Endothelial cell of umbilical vein (primary cell): ENCODE data around the gene OR1F1. TPM values are rescaled to one million over a fixed set of nuclear protein-coding genes. Genes with fewer than 3 reads are reported as not detected.

Experiments
- BruUV-seq: library from RNA; stranded (reverse); fragments of 400-500 nt; replicated peaks from 2 replicates; lab custom pipeline; 2021; lab: Mats Ljungman, UMichigan
- CTCF ChIA-PET: fragments of 300-600, 350-600 bp; sonication (Branson Sonifier 250); formaldehyde crosslinking; loops from one replicate; lab custom pipeline; 2021; ENCODE audit warnings: antibody characterized with exemption, inconsistent platforms; lab: Charles Lee
- POLR2A ChIA-PET: fragments of 300-600, 350-600 bp; sonication (Branson Sonifier 250); formaldehyde crosslinking; loops from one replicate; lab custom pipeline; 2021; ENCODE audit warnings: antibody characterized with exemption, inconsistent platforms; lab: Charles Lee
- DNase-seq: peaks from one replicate; pipeline ENCODE4 v3.0.0-alpha.2; 2011; ENCODE audit warnings: low read depth, low spot score
- FAIRE-seq: peaks from 2 replicates; lab custom pipeline; 2011; peaks lifted over from hg19 to GRCh38; lab: Jason Lieb, UNC
- H2AFZ ChIP-seq: 2 replicates; pipeline ENCODE4 v1.6.0; 2012; ENCODE audit warnings: low read depth, low read length, control low read depth, inconsistent platforms
- H3K27ac ChIP-seq: 2 replicates; pipeline ENCODE4 v1.5.1; 2011; ENCODE audit warnings: low read depth, mild to moderate bottlenecking, control low read depth, low read length, moderate library complexity; ENCODE audit not compliant: insufficient read depth
- H3K27me3 ChIP-seq, 2 experiments: 2 replicates each; pipeline versions ENCODE4 v1.6.0 to v1.6.1; 2011; ENCODE audit warnings: low read length in 2 of 2, mixed read lengths in 1 of 2; ENCODE audit not compliant: control insufficient read depth in 2 of 2, insufficient read depth in 2 of 2
- H3K36me3 ChIP-seq, 2 experiments: 2 replicates in 1 of 2; 3 replicates in 1 of 2; pipeline ENCODE4 v1.5.1; 2011; ENCODE audit warnings: low read length in 2 of 2, mild to moderate bottlenecking in 1 of 2, moderate library complexity in 1 of 2; ENCODE audit not compliant: control insufficient read depth in 2 of 2, insufficient read depth in 2 of 2; ENCODE audit errors: extremely low read depth in 1 of 2
- H3K4me1 ChIP-seq: 3 replicates; pipeline ENCODE4 v1.5.1; 2011; ENCODE audit warnings: mild to moderate bottlenecking, low read length; ENCODE audit not compliant: control insufficient read depth, insufficient read depth; ENCODE audit errors: extremely low read depth
- H3K4me2 ChIP-seq: 2 replicates; pipeline ENCODE4 v1.6.1; 2011; ENCODE audit warnings: low read length, control low read depth, mixed read lengths; ENCODE audit not compliant: insufficient read depth
- H3K4me3 ChIP-seq, 3 experiments: fragments of 200-600 bp in 1 of 3; sonication (generic), shearing (Covaris generic) in 1 of 3; replicated peaks in 1 of 3; 2 replicates each; pipeline ENCODE4 v1.5.1; 2011 to 2016; ENCODE audit warnings: control low read depth in 3 of 3, low read length in 3 of 3, mild to moderate bottlenecking in 2 of 3, inconsistent platforms in 1 of 3, low read depth in 1 of 3, moderate library complexity in 1 of 3; ENCODE audit not compliant: insufficient read depth in 1 of 3
- H3K79me2 ChIP-seq: 2 replicates; pipeline ENCODE4 v1.6.0; 2012; ENCODE audit warnings: low read length, inconsistent platforms; ENCODE audit not compliant: control insufficient read depth, insufficient read depth
- H3K9ac ChIP-seq: replicated peaks from 2 replicates; pipeline ENCODE3; 2011; ENCODE audit warnings: low read length, control low read depth; ENCODE audit not compliant: insufficient read depth; ENCODE audit errors: extremely low read depth
- H3K9me1 ChIP-seq: replicated peaks from 3 replicates; pipeline ENCODE4 v1.6.0; 2011; ENCODE audit warnings: mild to moderate bottlenecking, low read length; ENCODE audit not compliant: control insufficient read depth, insufficient read depth; ENCODE audit errors: extremely low read depth
- H3K9me3 ChIP-seq: replicated peaks from 2 replicates; pipeline ENCODE4 v1.5.1; 2012; ENCODE audit warnings: low read length, inconsistent platforms; ENCODE audit not compliant: control insufficient read depth, insufficient read depth
- H4K20me1 ChIP-seq: replicated peaks from 2 replicates; pipeline ENCODE3; 2011; ENCODE audit warnings: mild to moderate bottlenecking, low read length; ENCODE audit not compliant: control insufficient read depth, insufficient read depth; ENCODE audit errors: extremely low read depth
- CTCF ChIP-seq, 2 donors: IDR thresholded peaks; 1 replicate in 1 of 2; 2 replicates in 1 of 2; pipeline ENCODE4 v1.5.1; 2011; ENCODE audit warnings: low read length in 2 of 2, mild to moderate bottlenecking in 2 of 2, moderate library complexity in 2 of 2, control low read depth in 1 of 2, inconsistent platforms in 1 of 2, low read depth in 1 of 2; ENCODE audit not compliant: insufficient read depth in 1 of 2; ENCODE audit errors: extremely low read depth in 1 of 2
- EZH2 ChIP-seq: IDR thresholded peaks from 2 replicates; pipeline ENCODE4 v1.6.1; 2012; ENCODE audit warnings: borderline replicate concordance, low read depth, mild to moderate bottlenecking, moderate library complexity, low read length, inconsistent platforms; ENCODE audit not compliant: severe bottlenecking
- FOS ChIP-seq: IDR thresholded peaks from 2 replicates; pipeline ENCODE4 v1.6.1; 2011; ENCODE audit warnings: mild to moderate bottlenecking, low read length, moderate library complexity, borderline replicate concordance; ENCODE audit not compliant: insufficient read depth
- GATA2 ChIP-seq: IDR thresholded peaks from 2 replicates; pipeline ENCODE4 v1.7.0; 2011; ENCODE audit warnings: low read depth, mild to moderate bottlenecking, moderate library complexity, mixed read lengths, low read length; ENCODE audit not compliant: insufficient read length, insufficient read depth
- JUN ChIP-seq: IDR thresholded peaks from 2 replicates; pipeline ENCODE4 v1.6.1; 2011; ENCODE audit warnings: borderline replicate concordance, low read depth; ENCODE audit not compliant: insufficient read length, insufficient read depth
- MAX ChIP-seq: IDR thresholded peaks from 2 replicates; pipeline ENCODE4 v1.6.1; 2011; ENCODE audit not compliant: insufficient read depth, insufficient read length
- MYC ChIP-seq: IDR thresholded peaks from one replicate; pipeline ENCODE4 v1.6.1; 2011; ENCODE audit warnings: mild to moderate bottlenecking, low read depth, low read length
- POLR2A ChIP-seq: IDR thresholded peaks from 2 replicates; pipeline ENCODE4 v1.6.1; 2012; ENCODE audit warnings: low read depth, mild to moderate bottlenecking, control low read depth, low read length
- POLR2AphosphoS5 ChIP-seq: IDR thresholded peaks from 2 replicates; pipeline ENCODE4 v1.6.1; 2012; ENCODE audit warnings: low read depth, mild to moderate bottlenecking, control low read depth, low read length, moderate library complexity; ENCODE audit not compliant: insufficient read depth
- dilution Hi-C: fragments of 300-500 bp; cut with MboI; formaldehyde crosslinking; loops from one replicate; pipeline ENCODE4 v1.15.0; 2019; ENCODE audit warnings: low sequenced_read_pairs; ENCODE audit not compliant: extremely low pct_ligation_motif_present
- intact Hi-C: fragments of 100-400 bp; cut with micrococcal nuclease; formaldehyde crosslinking; loops from one replicate; pipeline ENCODE4 v1.10.0; 2022
- polyA plus RNA-seq, 4 experiments: library from polyadenylated mRNA; depleted of rRNA in 3 of 4; stranded (reverse) in 3 of 4; unstranded in 1 of 4; fragments of >200 nt; gene quantifications; 2 replicates each; pipeline versions ENCODE4 v1.2.1 to v1.2.3, GENCODE V29; 2011 to 2012; ENCODE audit warnings: missing spikeins in 1 of 4
- total RNA-seq: library from RNA; stranded (reverse); gene quantifications from 2 replicates; pipeline ENCODE4 v1.2.3, GENCODE V29; 2021

The OR1F1 gene
- total and polyA plus RNA-seq, 2 donors (not counting 3 experiments of a cell fraction or from before 2014, with no cell fraction given): 0.17 TPM; not detected in 1

- peak; percentile 45 for DNase-seq
- dilution Hi-C loops: no loop called here
- BruUV-seq: no TSS peak
- Histone ChIP-seq H3K9ac (no peak overlapping the region), H2AFZ (peak overlapping the region; percentile 99), H3K9me3 (no peaks in the 10 kb centered on the region), H3K9me1 (no peaks in the 10 kb centered on the region), H3K79me2 (no peaks in the 10 kb centered on the region), H4K20me1 (no peaks in the 10 kb centered on the region), H3K36me3 (no peaks in the 10 kb centered on the region), H3K27me3 (peaks cover 10% of the 10 kb centered on the region in 2 experiments), H3K27ac (no peak overlapping the region), H3K4me1 (peaks cover 15% of the 10 kb centered on the region), H3K4me2 (peak overlapping the region; percentile 93), H3K4me3 (peak overlapping the region; percentile 36 to 79 (median 67))
- intact Hi-C loops: loop anchor here (2.0 to 5.0 kb wide), 2 partner anchors 24 to 274 kb away; no protein-coding TSS in a partner anchor
- ChIA-PET CTCF (interaction anchor here (1.0 to 2.9 kb wide), 5 partner anchors 9 to 31 kb away, joined by 3 to 11 read pairs (median 6); no protein-coding TSS in a partner anchor), POLR2A (no interaction called here)
- FAIRE-seq: peak; percentile 38
- TF ChIP-seq EZH2 (no peak), CTCF (IDR thresholded peaks at IDR 0.05; ENCODE audit: extremely low read depth in 1 of 2, insufficient read depth in 1 of 2, low read depth in 1 of 2, low read length in 2 of 2) (peak in 1 of 2 donors; percentile 51), POLR2A (no peak), MAX (no peak), POLR2AphosphoS5 (peak; percentile 22), GATA2 (no peak), JUN (no peak), MYC (no peak), FOS (no peak)
Measured at GRCh38 chr16:3182608-3183444, 5.2 kb upstream of the OR1F1 start.
